Vagina (tissue), 2 donors: ENCODE results near the gene ACOX2. TPM values are rescaled to one million over a fixed set of nuclear protein-coding genes. Genes with fewer than 3 reads are reported as not detected.

Experiments
- DNase-seq, 2 donors: peaks; one replicate each; pipeline ENCODE4 v3.0.0-alpha.2; 2017; ENCODE audit errors: extremely low spot score in 2 of 2
- H3K27ac ChIP-seq: fragments of 200-600 bp; sonication (generic); one replicate; pipeline ENCODE4 v1.5.1; 2019
- H3K27me3 ChIP-seq: fragments of 200-600 bp; sonication (generic); one replicate; pipeline ENCODE4 v1.5.1; 2019
- H3K36me3 ChIP-seq, 2 donors: fragments of 200-600 bp; sonication (generic); one replicate each; pipeline ENCODE4 v1.5.1; 2017 to 2019
- H3K4me1 ChIP-seq: fragments of 200-600 bp; sonication (generic); one replicate; pipeline ENCODE4 v1.5.1; 2019
- H3K4me3 ChIP-seq, 2 donors: fragments of 200-600 bp; sonication (generic); 1 replicate in 1 of 2; 2 replicates in 1 of 2; pipeline ENCODE4 v1.5.1; 2016 to 2019
- H3K9me3 ChIP-seq: fragments of 200-600 bp; sonication (generic); one replicate; pipeline ENCODE4 v1.5.1; 2019
- POLR2A ChIP-seq, 2 donors: fragments of 450-650 bp; IDR thresholded peaks; one replicate each; pipeline ENCODE4 v1.6.1; 2017; ENCODE audit warnings: antibody characterized with exemption in 2 of 2, mild to moderate bottlenecking in 2 of 2, moderate library complexity in 2 of 2
- POLR2AphosphoS5 ChIP-seq, 2 donors: sonication (generic); formaldehyde crosslinking; IDR thresholded peaks; one replicate each; pipeline ENCODE4 v1.9.0; 2017; ENCODE audit warnings: antibody characterized with exemption in 2 of 2, mild to moderate bottlenecking in 2 of 2, low read depth in 1 of 2; ENCODE audit not compliant: insufficient read depth in 1 of 2
- intact Hi-C: fragments of 100-400 bp; cut with DNase I; formaldehyde crosslinking; loops from one replicate; pipeline ENCODE4 v1.15.1; 2023
- total RNA-seq: library from RNA; depleted of rRNA; stranded (reverse); fragments of >200 nt; gene quantifications from one replicate; pipeline ENCODE4 v1.2.3, GENCODE V29; 2016
- TF ChIP-seq, protein P1 (sequence below), 3 experiments: fragments of 450-650 bp in 2 of 3; fragments of 200-600 bp in 1 of 3; sonication (generic) in 1 of 3; IDR thresholded peaks; one replicate each; pipeline ENCODE4 v1.5.1; 2017 to 2019; ENCODE audit warnings: antibody characterized with exemption in 3 of 3, mild to moderate bottlenecking in 2 of 3, moderate library complexity in 2 of 3

The ACOX2 gene
- total RNA-seq, 1 donor from 2014 or later, result 24.8 TPM

DNA sequence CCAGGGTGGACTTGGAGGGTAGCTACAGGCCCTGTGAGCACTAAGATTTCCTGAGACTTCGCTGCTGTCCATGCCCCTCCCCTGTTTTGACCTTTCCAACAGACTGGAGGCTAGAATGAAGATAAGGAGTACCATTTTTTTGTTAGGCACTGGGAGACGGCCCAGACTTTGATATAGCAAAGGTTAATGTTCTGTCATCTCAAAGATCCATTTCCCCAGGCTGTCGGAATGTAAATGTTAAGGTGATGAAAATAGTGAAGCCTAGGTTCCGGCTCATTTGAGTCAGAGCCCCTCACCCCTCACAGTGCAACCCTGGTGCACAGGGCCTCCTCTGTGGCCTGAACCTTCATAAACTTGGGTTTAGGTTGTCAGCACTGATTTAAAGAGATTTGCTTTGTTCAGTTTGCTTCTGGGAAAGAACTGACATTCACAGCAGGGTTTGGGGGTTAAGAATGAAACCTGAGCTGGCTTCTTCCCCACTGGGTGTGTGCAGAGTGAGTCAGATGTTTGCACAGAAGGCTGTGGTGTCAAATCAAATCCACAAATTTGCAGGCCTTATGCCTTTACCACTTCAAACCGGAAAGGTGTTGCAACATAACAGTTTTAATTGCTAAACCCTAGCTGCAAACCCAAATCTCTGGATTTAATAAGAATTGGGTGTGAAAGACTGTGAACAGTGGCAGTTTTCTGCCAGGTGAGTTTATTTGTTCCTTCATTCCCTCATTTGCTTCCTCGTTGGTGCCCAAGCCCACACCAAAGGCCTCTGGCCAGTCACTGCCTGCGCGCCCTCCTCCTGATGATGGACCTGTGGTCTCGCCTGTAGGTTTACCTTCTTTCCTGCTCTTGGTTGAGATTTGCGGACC is 65.7 kb downstream of the ACOX2 start:
- intact Hi-C loops, result no loop called here
- H3K27ac ChIP-seq, result no peak overlapping the region
- peaks cover 18% of the 10 kb centered on the region for H3K4me1 ChIP-seq
- H3K27me3 ChIP-seq, result no peaks in the 10 kb centered on the region
- H3K9me3 ChIP-seq, result no peaks in the 10 kb centered on the region
- no peak for DNase-seq
- no peak overlapping the region for H3K4me3 ChIP-seq
- TF ChIP-seq POLR2A (IDR thresholded peaks at IDR 0.05) (no peak), POLR2AphosphoS5 (IDR thresholded peaks at IDR 0.05; ENCODE audit: insufficient read depth in 1 of 2, low read depth in 1 of 2) (peak in 1 of 2 donors; percentile 72)
- TF ChIP-seq, protein P1, sequence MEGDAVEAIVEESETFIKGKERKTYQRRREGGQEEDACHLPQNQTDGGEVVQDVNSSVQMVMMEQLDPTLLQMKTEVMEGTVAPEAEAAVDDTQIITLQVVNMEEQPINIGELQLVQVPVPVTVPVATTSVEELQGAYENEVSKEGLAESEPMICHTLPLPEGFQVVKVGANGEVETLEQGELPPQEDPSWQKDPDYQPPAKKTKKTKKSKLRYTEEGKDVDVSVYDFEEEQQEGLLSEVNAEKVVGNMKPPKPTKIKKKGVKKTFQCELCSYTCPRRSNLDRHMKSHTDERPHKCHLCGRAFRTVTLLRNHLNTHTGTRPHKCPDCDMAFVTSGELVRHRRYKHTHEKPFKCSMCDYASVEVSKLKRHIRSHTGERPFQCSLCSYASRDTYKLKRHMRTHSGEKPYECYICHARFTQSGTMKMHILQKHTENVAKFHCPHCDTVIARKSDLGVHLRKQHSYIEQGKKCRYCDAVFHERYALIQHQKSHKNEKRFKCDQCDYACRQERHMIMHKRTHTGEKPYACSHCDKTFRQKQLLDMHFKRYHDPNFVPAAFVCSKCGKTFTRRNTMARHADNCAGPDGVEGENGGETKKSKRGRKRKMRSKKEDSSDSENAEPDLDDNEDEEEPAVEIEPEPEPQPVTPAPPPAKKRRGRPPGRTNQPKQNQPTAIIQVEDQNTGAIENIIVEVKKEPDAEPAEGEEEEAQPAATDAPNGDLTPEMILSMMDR (IDR thresholded peaks at IDR 0.05), result no peak
- no peaks in the 10 kb centered on the region for H3K36me3 ChIP-seq

DNA sequence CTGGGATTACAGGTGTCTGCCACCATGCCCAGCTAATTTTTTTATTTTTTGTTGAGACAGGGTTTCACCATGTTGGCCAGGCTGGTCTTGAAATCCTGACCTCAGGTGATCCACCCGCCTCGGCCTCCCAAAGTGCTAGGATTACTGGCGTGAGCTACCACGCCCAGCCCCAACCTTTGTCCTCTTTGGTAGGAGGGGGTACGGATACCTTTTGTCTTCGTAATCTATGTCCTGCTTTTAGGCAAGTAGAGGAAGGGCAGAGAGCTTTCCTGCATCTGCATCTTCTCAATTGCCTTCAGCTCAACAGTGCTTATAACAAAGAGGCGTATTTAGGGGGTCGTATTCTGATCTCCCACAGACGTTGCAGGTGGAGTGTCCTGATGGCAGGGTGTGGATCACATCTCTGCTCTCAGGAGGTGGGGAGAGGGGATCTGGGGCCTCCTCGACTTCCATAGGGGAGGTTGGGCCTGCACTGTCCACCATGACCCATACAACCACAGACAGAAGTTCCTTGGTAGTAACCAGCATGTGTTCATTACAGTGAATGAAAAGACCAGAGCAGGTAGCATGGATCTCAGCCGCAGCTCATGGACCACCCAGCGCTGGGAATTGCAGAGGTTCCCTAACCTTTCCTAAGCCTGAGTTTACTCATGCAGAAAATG is 66.5 kb downstream of the ACOX2 start:
- H3K27me3 ChIP-seq, result no peaks in the 10 kb centered on the region
- no peak overlapping the region for H3K4me3 ChIP-seq
- no peaks in the 10 kb centered on the region for H3K9me3 ChIP-seq
- H3K4me1 ChIP-seq, result peaks cover 18% of the 10 kb centered on the region
- intact Hi-C loops, result no loop called here
- TF ChIP-seq POLR2AphosphoS5 (IDR thresholded peaks at IDR 0.05; ENCODE audit: insufficient read depth in 1 of 2, low read depth in 1 of 2) (no peak), POLR2A (IDR thresholded peaks at IDR 0.05) (no peak)
- TF ChIP-seq, protein P1 (IDR thresholded peaks at IDR 0.05), result no peak
- no peaks in the 10 kb centered on the region for H3K36me3 ChIP-seq
- no peak for DNase-seq
- no peak overlapping the region for H3K27ac ChIP-seq

DNA sequence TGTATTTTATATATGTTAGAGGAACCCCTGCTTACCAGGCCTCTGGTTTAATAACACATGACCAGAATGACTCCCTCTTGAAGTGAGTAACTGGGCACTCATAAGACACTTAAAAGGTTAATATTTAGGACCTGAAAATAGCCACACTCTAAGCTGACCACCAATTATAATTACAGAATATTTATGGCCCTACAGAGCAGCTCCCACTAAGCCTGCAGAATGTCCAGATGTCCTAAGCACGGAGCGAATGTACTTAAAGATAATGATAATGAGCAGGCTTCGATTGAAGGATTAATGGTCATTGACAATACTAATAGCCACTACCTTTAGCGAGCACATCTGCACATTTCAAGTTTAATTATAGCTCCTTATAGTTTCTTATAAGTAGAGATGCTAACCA is 67.9 kb downstream of the ACOX2 start:
- no peak overlapping the region for H3K27ac ChIP-seq
- peaks cover 19% of the 10 kb centered on the region for H3K4me1 ChIP-seq
- no peaks in the 10 kb centered on the region for H3K27me3 ChIP-seq
- no peak overlapping the region for H3K4me3 ChIP-seq
- intact Hi-C loops, result no loop called here
- no peak for DNase-seq
- no peaks in the 10 kb centered on the region for H3K36me3 ChIP-seq
- H3K9me3 ChIP-seq, result no peaks in the 10 kb centered on the region
- TF ChIP-seq POLR2A (IDR thresholded peaks at IDR 0.05) (no peak), POLR2AphosphoS5 (IDR thresholded peaks at IDR 0.05; ENCODE audit: insufficient read depth in 1 of 2, low read depth in 1 of 2) (no peak)
- TF ChIP-seq, protein P1 (IDR thresholded peaks at IDR 0.05), result no peak

DNA sequence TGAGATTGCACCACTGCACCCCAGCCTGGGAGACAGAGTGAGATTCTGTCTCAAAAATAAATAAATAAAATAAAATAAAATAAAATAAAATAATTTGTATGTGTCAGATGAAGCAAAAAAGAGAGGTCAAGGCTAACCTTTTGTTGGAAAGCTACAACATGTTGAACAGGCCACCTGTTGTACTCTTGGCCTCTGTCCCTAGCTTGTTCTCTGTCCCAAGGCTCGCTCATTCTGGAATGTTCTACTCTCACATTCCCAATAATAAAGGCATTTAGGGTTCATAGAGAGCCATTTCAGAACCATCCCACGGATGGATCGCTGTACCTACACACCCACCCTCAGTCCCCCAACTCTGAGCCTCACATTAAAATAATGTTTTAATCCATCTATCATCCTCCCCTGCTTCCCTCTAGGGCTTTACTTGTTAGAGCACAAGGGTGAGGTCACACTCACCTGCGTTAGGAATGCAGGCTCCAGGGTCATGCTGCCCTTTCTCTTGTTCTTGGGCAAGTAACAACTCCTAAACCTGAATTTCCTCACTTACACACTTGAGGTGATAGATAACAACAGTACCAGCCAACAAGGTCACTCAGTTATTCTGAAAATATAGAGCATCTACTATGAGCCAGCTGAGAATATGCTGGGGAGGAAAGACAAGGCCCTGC is 70.0 kb downstream of the ACOX2 start:
- Histone ChIP-seq H3K27me3 (no peaks in the 10 kb centered on the region), H3K4me1 (peaks cover 32% of the 10 kb centered on the region), H3K4me3 (no peak overlapping the region), H3K36me3 (no peaks in the 10 kb centered on the region), H3K9me3 (no peaks in the 10 kb centered on the region), H3K27ac (no peak overlapping the region)
- no peak for DNase-seq
- TF ChIP-seq POLR2AphosphoS5 (IDR thresholded peaks at IDR 0.05; ENCODE audit: insufficient read depth in 1 of 2, low read depth in 1 of 2) (no peak), POLR2A (IDR thresholded peaks at IDR 0.05) (no peak)
- TF ChIP-seq, protein P1 (IDR thresholded peaks at IDR 0.05), result no peak
- intact Hi-C loops, result no loop called here
